ENCODE measurements around the gene SAMD13.

GRCh38 chr1:84350104-84350503 lies 48.6 kb downstream of the SAMD13 start:
- no peak for TF ChIP-seq CTCF (IDR thresholded peaks at IDR 0.05)
- no peak for TF ChIP-seq REST (IDR thresholded peaks at IDR 0.05; ENCODE audit: insufficient read depth in 1 of 2, low read depth in 2 of 2, low read length in 1 of 2)
- TF ChIP-seq POLR2AphosphoS5 (IDR thresholded peaks at IDR 0.05; ENCODE audit: low read depth, low read length) = no peak
- no peak for TF ChIP-seq TCF7L2 (IDR thresholded peaks at IDR 0.05; ENCODE audit: low read depth, low read length)

Measured in Panc1 (cell line).